ENCODE results near the gene CDC25B. TPM values are rescaled to one million over a fixed set of nuclear protein-coding genes. Genes with fewer than 3 reads are reported as not detected.
"Not testable (repeated sequence)": the region's sequence is repeated elsewhere in the genome, so short reads cannot be mapped to it uniquely, and the experiment has no call there.

Gene CDC25B
- total RNA-seq, 1 donor from 2014 or later, result 60.6 TPM

- no peak for DNase-seq (ENCODE audit: low spot score in 2 of 2)
- peak overlapping the region; percentile 82 to 89 for H3K27ac ChIP-seq
- TF ChIP-seq CTCF (IDR thresholded peaks at IDR 0.05), result no peak
- no peaks in the 10 kb centered on the region for H3K27me3 ChIP-seq
- peaks cover 0 to 12% of the 10 kb centered on the region in 2 donors for H3K36me3 ChIP-seq
- H3K4me1 ChIP-seq, result peaks cover 20 to 31% of the 10 kb centered on the region in 2 donors
- no peaks in the 10 kb centered on the region for H3K9me3 ChIP-seq
- peak overlapping the region; percentile 67 to 94 for H3K4me3 ChIP-seq
- intact Hi-C loops (cut with DNase I), result loop anchor here (1.0 to 2.0 kb wide), 4 partner anchors 17 to 385 kb away; partner anchors contain the start of genes AP5S1 and MAVS
These were observed 10.6 kb upstream of the CDC25B start for GRCh38 chr20:3785240-3786125.

- peak in 1 of 3 experiments; percentile 9 for TF ChIP-seq CTCF (IDR thresholded peaks at IDR 0.05)
- Histone ChIP-seq H3K4me3 (peak overlapping the region; percentile 67 to 94), H3K27me3 (no peaks in the 10 kb centered on the region), H3K9me3 (no peaks in the 10 kb centered on the region), H3K4me1 (peaks cover 20 to 26% of the 10 kb centered on the region in 2 donors), H3K27ac (peak overlapping the region; percentile 82 to 89), H3K36me3 (peaks cover 0 to 12% of the 10 kb centered on the region in 2 donors)
- intact Hi-C loops (cut with DNase I), result loop anchor here (1.0 to 2.0 kb wide), 4 partner anchors 18 to 385 kb away; partner anchors contain the start of genes AP5S1 and MAVS
- peak in 1 of 2 donors; percentile 74 for DNase-seq (ENCODE audit: low spot score in 2 of 2)
These were observed 10.0 kb upstream of the CDC25B start for GRCh38 chr20:3786126-3786484.

GRCh38 chr20:3786665-3787323 is 9.3 kb upstream of the CDC25B start, which contains the start of gene CENPB:
CENPB (minus strand) TSS chr20:3786740; CDS start chr20:3786483, 257 bp downstream.
- TF ChIP-seq CTCF (IDR thresholded peaks at IDR 0.05), result peak; percentile 63 to 73 (median 68)
- intact Hi-C loops (cut with DNase I), result loop anchor here (1.0 to 2.0 kb wide), 4 partner anchors 18 to 384 kb away; partner anchors contain the start of genes AP5S1 and MAVS
- peaks cover 20 to 25% of the 10 kb centered on the region in 2 donors for H3K4me1 ChIP-seq
- no peaks in the 10 kb centered on the region for H3K27me3 ChIP-seq
- H3K4me3 ChIP-seq, result peak within 1 kb of the TSS; percentile 67 to 94
- peak within 1 kb of the TSS; percentile 82 to 89 for H3K27ac ChIP-seq
- DNase-seq (ENCODE audit: low spot score in 2 of 2), result peak; percentile 47 to 93
- H3K9me3 ChIP-seq, result no peaks in the 10 kb centered on the region
- H3K36me3 ChIP-seq, result peaks cover 0 to 12% of the 10 kb centered on the region in 2 donors

GRCh38 chr20:3787324-3788014 is 8.6 kb upstream of the CDC25B start:
- Histone ChIP-seq H3K4me1 (peaks cover 20 to 25% of the 10 kb centered on the region in 2 donors), H3K9me3 (no peaks in the 10 kb centered on the region), H3K27me3 (no peaks in the 10 kb centered on the region), H3K36me3 (peaks cover 0 to 12% of the 10 kb centered on the region in 2 donors), H3K4me3 (peak overlapping the region in 1 of 2 donors; percentile 48), H3K27ac (peak overlapping the region in 1 of 2 donors; percentile 26)
- intact Hi-C loops (cut with DNase I), result loop anchor here (2.0 kb wide), 2 partner anchors 59 to 383 kb away; partner anchors contain the start of gene MAVS
- no peak for TF ChIP-seq CTCF (IDR thresholded peaks at IDR 0.05)
- DNase-seq (ENCODE audit: low spot score in 2 of 2), result no peak

GRCh38 chr20:3788685-3789155 is 7.4 kb upstream of the CDC25B start:
- Histone ChIP-seq H3K36me3 (peaks cover 0 to 9% of the 10 kb centered on the region in 2 donors), H3K9me3 (no peaks in the 10 kb centered on the region), H3K4me3 (no peak overlapping the region), H3K27ac (no peak overlapping the region), H3K4me1 (peaks cover 20% of the 10 kb centered on the region in 2 donors), H3K27me3 (no peaks in the 10 kb centered on the region)
- DNase-seq (ENCODE audit: low spot score in 2 of 2), result no peak
- intact Hi-C loops (cut with DNase I), result no loop called here
- TF ChIP-seq CTCF (IDR thresholded peaks at IDR 0.05), result no peak

GRCh38 chr20:3789201-3789600 is 6.9 kb upstream of the CDC25B start:
- intact Hi-C loops (cut with DNase I); H3K4me3 ChIP-seq; DNase-seq (ENCODE audit: low spot score in 2 of 2); H3K27me3 ChIP-seq; H3K36me3 ChIP-seq; H3K9me3 ChIP-seq; H3K27ac ChIP-seq: not testable (repeated sequence)
- H3K4me1 ChIP-seq, result peaks cover 16% of the 10 kb centered on the region in 2 donors

- DNase-seq (ENCODE audit: low spot score in 2 of 2); H3K4me3 ChIP-seq; H3K9me3 ChIP-seq; H3K36me3 ChIP-seq; intact Hi-C loops (cut with DNase I); H3K27me3 ChIP-seq; H3K27ac ChIP-seq: not testable (repeated sequence)
- peaks cover 14 to 27% of the 10 kb centered on the region in 2 donors for H3K4me1 ChIP-seq
These were observed 1.9 kb upstream of the CDC25B start for GRCh38 chr20:3794168-3794567.
